Epidermal melanocyte (primary cell): ENCODE measurements around the gene SYNDIG1L.
"Not testable (repeated sequence)": the region's sequence is repeated elsewhere in the genome, so short reads cannot be mapped to it uniquely, and the experiment has no call there.

ENCODE experiments used
- DNase-seq: peaks from one replicate; pipeline ENCODE4 v3.0.0; 2011; ENCODE audit warnings: low spot score; ENCODE audit not compliant: insufficient read length

SYNDIG1L gene

GRCh38 chr14:74426202-74426582 is at the start of gene SYNDIG1L:
TSS of gene SYNDIG1L (minus strand) at chr14:74426210. CDS start at chr14:74409744, 16,466 bp downstream.
- DNase-seq: no peak

GRCh38 chr14:74475678-74476077 is 49.7 kb upstream of the SYNDIG1L start:
- DNase-seq: no peak

- no peak for DNase-seq
Observed at GRCh38 chr14:74474376-74474775, 48.4 kb upstream of the SYNDIG1L start.

GRCh38 chr14:74472601-74473000 is 46.6 kb upstream of the SYNDIG1L start:
- no peak for DNase-seq

- no peak for DNase-seq
Observed at GRCh38 chr14:74469548-74470518, 43.8 kb upstream of the SYNDIG1L start.

GRCh38 chr14:74468513-74468912 is 42.5 kb upstream of the SYNDIG1L start:
- DNase-seq: no peak

GRCh38 chr14:74465335-74465734 is 39.3 kb upstream of the SYNDIG1L start:
- no peak for DNase-seq

- no peak for DNase-seq
Observed at GRCh38 chr14:74464785-74465184, 38.8 kb upstream of the SYNDIG1L start.

- no peak for DNase-seq
Observed at GRCh38 chr14:74463697-74464096, 37.7 kb upstream of the SYNDIG1L start.

- no peak for DNase-seq
Observed at GRCh38 chr14:74462993-74463392, 37.0 kb upstream of the SYNDIG1L start.

GRCh38 chr14:74459976-74460375 is 34.0 kb upstream of the SYNDIG1L start:
- no peak for DNase-seq

- DNase-seq: peak; percentile 25
Observed at GRCh38 chr14:74459289-74459946, 33.4 kb upstream of the SYNDIG1L start.

- DNase-seq: no peak
Observed at GRCh38 chr14:74457565-74457895, 31.5 kb upstream of the SYNDIG1L start.

- no peak for DNase-seq
Observed at GRCh38 chr14:74456684-74457564, 30.9 kb upstream of the SYNDIG1L start.

GRCh38 chr14:74454397-74454796 is 28.4 kb upstream of the SYNDIG1L start:
- not testable (repeated sequence) for DNase-seq

- DNase-seq: no peak
Observed at GRCh38 chr14:74444866-74445265, 18.9 kb upstream of the SYNDIG1L start.

GRCh38 chr14:74442757-74443156 is 16.7 kb upstream of the SYNDIG1L start:
- no peak for DNase-seq

GRCh38 chr14:74441113-74441512 is 15.1 kb upstream of the SYNDIG1L start:
- DNase-seq: no peak

- no peak for DNase-seq
Observed at GRCh38 chr14:74438351-74438915, 12.4 kb upstream of the SYNDIG1L start.

- peak; percentile 11 for DNase-seq
Observed at GRCh38 chr14:74437496-74438053, 11.6 kb upstream of the SYNDIG1L start.

- DNase-seq: no peak
Observed at GRCh38 chr14:74434294-74434693, 8.3 kb upstream of the SYNDIG1L start.
